ENCODE results near the gene FAM20C. TPM values are rescaled to one million over a fixed set of nuclear protein-coding genes. Genes with fewer than 3 reads are reported as not detected.
"Not testable (repeated sequence)": the region's sequence is repeated elsewhere in the genome, so short reads cannot be mapped to it uniquely, and the experiment has no call there.

Gene FAM20C
- total RNA-seq, 1 donor from 2014 or later: 1.3 TPM

DNA sequence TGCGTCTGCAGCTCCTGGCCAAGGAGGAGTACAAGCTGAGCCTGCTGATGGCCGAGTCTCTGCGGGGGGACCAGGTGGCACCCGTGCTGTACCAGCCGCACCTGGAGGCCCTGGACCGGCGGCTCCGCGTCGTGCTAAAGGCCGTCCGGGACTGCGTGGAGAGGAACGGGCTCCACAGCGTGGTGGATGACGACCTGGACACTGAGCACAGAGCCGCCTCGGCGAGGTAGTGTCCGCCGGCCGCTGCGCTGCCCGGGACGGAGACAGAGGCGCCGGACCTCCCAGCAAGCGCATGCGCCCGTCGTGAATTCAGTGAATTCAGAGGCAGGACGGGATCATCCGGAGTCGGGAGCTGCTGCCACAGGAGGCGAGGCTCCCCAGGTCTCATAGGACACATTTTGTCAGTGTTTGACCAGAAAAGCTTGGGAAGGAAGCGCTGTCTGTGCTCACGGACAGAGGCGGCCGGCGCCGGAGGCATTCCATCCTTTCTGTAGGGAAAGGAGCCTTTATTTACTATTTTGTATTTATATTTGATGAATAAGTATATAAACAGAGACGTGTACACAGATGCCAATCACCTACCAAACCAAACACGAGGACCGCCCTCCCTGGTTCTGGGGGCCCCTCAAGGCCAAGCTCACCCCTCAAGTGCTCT lies 67.5 kb downstream of the FAM20C start:
- H3K36me3 ChIP-seq (ENCODE audit: control insufficient read depth, insufficient read depth, low read length): no peaks in the 10 kb centered on the region

DNA sequence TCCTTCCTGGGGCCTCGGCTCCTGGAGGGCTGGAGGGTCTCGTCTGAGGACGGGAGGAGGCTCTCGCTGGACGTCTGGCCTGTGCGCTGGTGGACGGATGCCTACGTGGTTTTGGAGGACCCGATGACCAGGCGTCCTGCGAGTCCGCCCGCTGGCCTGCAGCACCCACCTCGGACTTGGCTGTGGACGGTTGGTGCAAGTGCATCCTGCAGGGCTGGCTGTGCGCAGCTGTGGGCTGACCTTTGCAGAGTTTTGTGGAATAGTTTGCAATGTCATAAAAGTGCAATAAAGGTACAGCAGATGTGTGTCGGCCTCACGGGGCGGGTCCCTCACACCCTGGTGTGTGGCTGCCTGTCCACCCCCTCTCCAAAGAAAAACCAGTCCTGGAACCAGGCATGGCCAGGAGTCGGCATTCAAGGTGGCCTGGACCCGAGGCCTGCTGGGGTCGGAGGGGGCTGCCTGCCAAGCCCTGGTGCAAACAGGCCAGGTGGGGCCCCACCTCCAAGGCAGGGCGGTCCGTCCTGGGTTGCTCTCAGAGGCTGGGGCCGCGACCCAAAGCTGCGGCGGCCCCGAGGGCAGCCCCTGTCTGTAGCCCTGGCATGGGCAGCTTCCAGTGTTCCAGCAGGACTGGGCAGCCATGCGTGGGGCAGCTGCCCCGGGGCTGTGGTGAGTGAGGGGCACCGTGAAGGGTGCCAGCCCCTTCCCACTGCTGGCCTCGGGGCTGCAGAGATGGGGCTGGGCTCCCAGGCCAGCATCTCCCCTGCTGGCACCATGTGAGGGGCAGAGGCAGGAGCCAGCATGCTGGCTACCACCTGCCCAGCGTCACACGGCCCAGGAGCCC lies 68.3 kb downstream of the FAM20C start:
- FAIRE-seq: no peak
- Histone ChIP-seq H3K36me3 (ENCODE audit: control insufficient read depth, insufficient read depth, low read length) (no peaks in the 10 kb centered on the region), H3K4me3 (ENCODE audit: low read depth, low read length) (no peak overlapping the region), H3K27me3 (ENCODE audit: control insufficient read depth, insufficient read depth, low read length) (no peaks in the 10 kb centered on the region)
- TF ChIP-seq, protein P1, sequence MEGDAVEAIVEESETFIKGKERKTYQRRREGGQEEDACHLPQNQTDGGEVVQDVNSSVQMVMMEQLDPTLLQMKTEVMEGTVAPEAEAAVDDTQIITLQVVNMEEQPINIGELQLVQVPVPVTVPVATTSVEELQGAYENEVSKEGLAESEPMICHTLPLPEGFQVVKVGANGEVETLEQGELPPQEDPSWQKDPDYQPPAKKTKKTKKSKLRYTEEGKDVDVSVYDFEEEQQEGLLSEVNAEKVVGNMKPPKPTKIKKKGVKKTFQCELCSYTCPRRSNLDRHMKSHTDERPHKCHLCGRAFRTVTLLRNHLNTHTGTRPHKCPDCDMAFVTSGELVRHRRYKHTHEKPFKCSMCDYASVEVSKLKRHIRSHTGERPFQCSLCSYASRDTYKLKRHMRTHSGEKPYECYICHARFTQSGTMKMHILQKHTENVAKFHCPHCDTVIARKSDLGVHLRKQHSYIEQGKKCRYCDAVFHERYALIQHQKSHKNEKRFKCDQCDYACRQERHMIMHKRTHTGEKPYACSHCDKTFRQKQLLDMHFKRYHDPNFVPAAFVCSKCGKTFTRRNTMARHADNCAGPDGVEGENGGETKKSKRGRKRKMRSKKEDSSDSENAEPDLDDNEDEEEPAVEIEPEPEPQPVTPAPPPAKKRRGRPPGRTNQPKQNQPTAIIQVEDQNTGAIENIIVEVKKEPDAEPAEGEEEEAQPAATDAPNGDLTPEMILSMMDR (IDR thresholded peaks at IDR 0.05; ENCODE audit: insufficient read depth, low read length, severe bottlenecking): no peak
- no peak for DNase-seq (ENCODE audit: low read depth)

More for the DNA sequence above, 67.5 kb downstream of the FAM20C start:
- Histone ChIP-seq H3K4me3 (ENCODE audit: low read depth, low read length) (no peak overlapping the region), H3K27me3 (ENCODE audit: control insufficient read depth, insufficient read depth, low read length) (no peaks in the 10 kb centered on the region)
- FAIRE-seq (no peak), DNase-seq (ENCODE audit: low read depth) (no peak)
- TF ChIP-seq, protein P1 (IDR thresholded peaks at IDR 0.05; ENCODE audit: insufficient read depth, low read length, severe bottlenecking): no peak

DNA sequence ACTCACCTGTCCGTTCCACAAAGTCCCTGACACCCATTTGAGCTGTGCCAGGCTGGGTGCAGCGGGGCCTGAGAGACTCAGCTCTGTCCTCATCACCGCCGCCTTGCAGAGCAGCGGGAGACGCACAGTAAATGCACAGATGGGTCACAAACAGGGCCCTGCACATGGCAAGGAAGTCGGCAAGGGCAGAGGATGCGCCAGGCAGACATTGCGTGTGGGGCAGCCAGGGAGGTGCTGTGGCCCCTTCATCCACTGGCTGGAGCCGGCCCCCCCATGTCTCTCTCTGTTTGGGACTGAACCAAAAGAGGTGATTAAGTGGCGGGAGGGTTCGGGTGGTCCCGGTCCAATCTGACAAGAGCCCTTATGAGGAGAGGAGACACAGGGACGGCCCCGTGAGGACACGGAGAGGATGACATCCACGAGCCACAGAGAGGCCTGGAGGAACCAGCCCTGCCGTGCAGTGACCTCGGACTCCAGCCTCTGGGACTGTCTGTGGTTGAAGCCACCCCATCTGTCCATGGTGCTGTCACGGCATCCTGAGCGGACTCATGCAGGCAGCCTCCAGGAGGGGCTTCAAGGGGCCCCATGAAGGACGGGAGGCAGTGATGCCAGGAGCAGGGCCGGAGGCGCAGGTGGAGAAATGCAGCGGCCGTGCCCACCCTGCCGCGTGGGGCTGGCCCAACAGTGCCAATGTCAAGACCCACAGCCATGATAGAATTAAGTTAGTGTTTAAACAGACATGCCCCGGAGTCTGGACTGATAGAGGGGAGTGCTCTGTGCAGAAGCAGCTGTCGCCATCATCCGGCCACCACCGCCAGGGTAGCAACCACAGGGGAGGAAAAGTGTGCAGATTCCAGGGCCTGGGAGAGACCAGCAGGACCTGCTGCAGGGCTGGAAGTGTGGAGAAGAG lies 69.2 kb downstream of the FAM20C start:
- FAIRE-seq: no peak
- TF ChIP-seq, protein P1 (IDR thresholded peaks at IDR 0.05; ENCODE audit: insufficient read depth, low read length, severe bottlenecking): no peak
- no peaks in the 10 kb centered on the region for H3K36me3 ChIP-seq (ENCODE audit: control insufficient read depth, insufficient read depth, low read length)
- H3K27me3 ChIP-seq (ENCODE audit: control insufficient read depth, insufficient read depth, low read length): no peaks in the 10 kb centered on the region
- no peak overlapping the region for H3K4me3 ChIP-seq (ENCODE audit: low read depth, low read length)
- no peak for DNase-seq (ENCODE audit: low read depth)

DNA sequence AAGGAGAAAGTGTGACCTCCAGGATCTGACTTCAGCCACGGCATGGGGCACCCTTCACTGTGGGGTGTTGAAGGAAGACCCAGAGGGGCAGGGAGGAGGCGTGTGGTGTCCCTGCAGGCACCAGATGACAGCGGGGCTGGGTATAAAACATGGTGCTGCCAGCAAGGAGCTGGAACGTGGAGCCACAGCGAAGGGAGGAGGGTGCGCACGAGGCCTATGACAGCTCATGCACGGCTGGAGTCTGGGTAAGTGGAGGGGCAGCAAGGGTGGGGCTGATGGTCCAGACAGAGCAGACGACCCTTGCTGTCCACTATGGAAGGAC lies 69.8 kb downstream of the FAM20C start:
- no peak for FAIRE-seq
- Histone ChIP-seq H3K27me3 (ENCODE audit: control insufficient read depth, insufficient read depth, low read length) (no peaks in the 10 kb centered on the region), H3K36me3 (ENCODE audit: control insufficient read depth, insufficient read depth, low read length) (no peaks in the 10 kb centered on the region), H3K4me3 (ENCODE audit: low read depth, low read length) (no peak overlapping the region)
- no peak for DNase-seq (ENCODE audit: low read depth)
- TF ChIP-seq, protein P1 (IDR thresholded peaks at IDR 0.05; ENCODE audit: insufficient read depth, low read length, severe bottlenecking): no peak

DNA sequence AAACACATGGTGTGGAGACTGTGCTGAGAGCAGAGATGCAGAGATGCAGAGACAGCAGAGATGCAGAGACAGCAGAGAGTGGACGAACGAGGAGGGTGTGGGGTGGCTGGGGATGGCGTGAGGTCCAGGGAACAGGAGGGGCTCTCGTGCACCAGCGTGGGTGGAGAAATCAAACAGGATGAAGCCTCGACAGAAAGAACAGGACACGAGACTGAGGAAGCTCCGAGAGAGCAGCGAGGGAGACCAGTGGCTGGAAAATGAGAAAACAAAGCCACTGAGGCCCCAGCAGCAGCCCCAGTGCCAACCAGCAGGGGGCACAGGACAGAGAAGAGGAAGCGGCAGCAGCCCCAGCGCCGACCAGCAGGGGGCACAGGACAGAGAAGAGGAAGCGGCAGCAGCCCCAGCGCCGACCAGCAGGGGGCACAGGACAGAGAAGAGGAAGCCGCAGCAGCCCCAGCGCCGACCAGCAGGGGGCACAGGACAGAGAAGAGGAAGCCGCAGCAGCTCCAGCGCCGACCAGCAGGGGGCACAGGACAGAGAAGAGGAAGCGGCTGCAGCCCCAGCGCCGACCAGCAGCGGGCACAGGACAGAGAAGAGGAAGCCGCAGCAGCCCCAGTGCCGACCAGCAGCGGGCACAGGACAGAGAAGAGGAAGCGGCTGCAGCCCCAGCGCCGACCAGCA lies 70.4 kb downstream of the FAM20C start:
- not testable (repeated sequence) for H3K36me3 ChIP-seq (ENCODE audit: control insufficient read depth, insufficient read depth, low read length); H3K27me3 ChIP-seq (ENCODE audit: control insufficient read depth, insufficient read depth, low read length); H3K4me3 ChIP-seq (ENCODE audit: low read depth, low read length); DNase-seq (ENCODE audit: low read depth)
- FAIRE-seq: peak; percentile 13
- TF ChIP-seq, protein P1 (IDR thresholded peaks at IDR 0.05; ENCODE audit: insufficient read depth, low read length, severe bottlenecking): peak; percentile 2

DNA sequence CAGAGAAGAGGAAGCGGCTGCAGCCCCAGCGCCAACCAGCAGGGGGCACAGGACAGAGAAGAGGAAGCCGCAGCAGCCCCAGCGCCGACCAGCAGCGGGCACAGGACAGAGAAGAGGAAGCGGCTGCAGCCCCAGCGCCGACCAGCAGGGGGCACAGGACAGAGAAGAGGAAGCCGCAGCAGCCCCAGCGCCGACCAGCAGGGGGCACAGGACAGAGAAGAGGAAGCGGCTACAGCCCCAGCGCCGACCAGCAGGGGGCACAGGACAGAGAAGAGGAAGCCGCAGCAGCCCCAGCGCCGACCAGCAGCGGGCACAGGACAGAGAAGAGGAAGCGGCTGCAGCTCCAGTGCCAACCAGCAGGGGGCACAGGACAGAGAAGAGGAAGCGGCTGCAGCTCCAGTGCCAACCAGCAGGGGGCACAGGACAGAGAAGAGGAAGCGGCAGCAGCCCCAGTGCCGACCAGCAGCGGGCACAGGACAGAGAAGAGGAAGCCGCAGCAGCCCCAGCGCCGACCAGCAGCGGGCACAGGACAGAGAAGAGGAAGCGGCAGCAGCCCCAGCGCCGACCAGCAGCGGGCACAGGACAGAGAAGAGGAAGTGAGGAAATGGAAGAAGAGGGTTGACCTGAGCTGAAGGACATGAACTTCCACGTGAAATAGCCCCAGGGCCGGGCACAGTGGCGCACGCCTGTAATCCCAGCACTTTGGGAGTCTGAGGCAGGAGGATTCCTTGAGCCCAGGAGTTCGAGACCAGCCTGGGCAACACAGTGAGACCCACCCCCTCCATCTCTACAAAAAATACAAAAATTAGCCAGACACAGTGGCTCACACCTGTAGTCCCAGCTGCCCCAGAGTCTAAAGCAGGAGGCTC lies 71.3 kb downstream of the FAM20C start:
- FAIRE-seq; DNase-seq (ENCODE audit: low read depth); H3K27me3 ChIP-seq (ENCODE audit: control insufficient read depth, insufficient read depth, low read length); H3K4me3 ChIP-seq (ENCODE audit: low read depth, low read length); H3K36me3 ChIP-seq (ENCODE audit: control insufficient read depth, insufficient read depth, low read length): not testable (repeated sequence)
